B cell (primary cell): ENCODE measurements around the gene DDRGK1. TPM values are rescaled to one million over a fixed set of nuclear protein-coding genes. Genes with fewer than 3 reads are reported as not detected.

Experiments used
- ATAC-seq: fragments of 200-7000 bp; cut with Tn5 transposase; one replicate; pipeline ENCODE4 v1.10.0; 2021; ENCODE audit warnings: low read depth, mild to moderate bottlenecking, moderate number of reproducible peaks, moderate library complexity
- CTCF ChIA-PET: fragments of 350-600 bp; sonication (Branson Sonifier 250); formaldehyde crosslinking; loops from one replicate; lab custom pipeline; 2021; ENCODE audit warnings: antibody characterized with exemption, inconsistent platforms; lab: Charles Lee
- POLR2A ChIA-PET: fragments of 350-600 bp; sonication (Branson Sonifier 250); formaldehyde crosslinking; loops from one replicate; lab custom pipeline; 2021; ENCODE audit warnings: antibody characterized with exemption; lab: Charles Lee
- DNase-seq: peaks from one replicate; pipeline ENCODE4 v3.0.0; 2013
- H2AFZ ChIP-seq: 2 replicates; pipeline ENCODE4 v1.6.1; 2012; ENCODE audit warnings: mild to moderate bottlenecking, low read depth, low read length; ENCODE audit not compliant: insufficient read depth, poor library complexity, severe bottlenecking
- H3K27ac ChIP-seq, 2 donors: 1 replicate in 1 of 2; 2 replicates in 1 of 2; pipeline ENCODE4 v1.5.1; 2012 to 2013; ENCODE audit warnings: low read length in 2 of 2, mild to moderate bottlenecking in 2 of 2, moderate library complexity in 1 of 2
- H3K27me3 ChIP-seq, 4 experiments: fragments of 200-600 bp in 1 of 4; sonication (generic) in 1 of 4; replicated peaks in 1 of 4; 1 replicate in 2 of 4; 2 replicates in 2 of 4; pipeline versions ENCODE4 v1.6.1 to v1.7.0; 2013 to 2016; ENCODE audit warnings: low read length in 3 of 4, mild to moderate bottlenecking in 2 of 4, mixed read lengths in 1 of 4, moderate library complexity in 1 of 4; ENCODE audit not compliant: insufficient read depth in 4 of 4, control insufficient read depth in 3 of 4; ENCODE audit errors: control extremely low read depth in 1 of 4
- H3K36me3 ChIP-seq, 2 experiments: replicated peaks in 1 of 2; 1 replicate in 1 of 2; 2 replicates in 1 of 2; pipeline versions ENCODE4 v1.6.1 to v1.7.1; 2013; ENCODE audit warnings: low read length in 1 of 2; ENCODE audit not compliant: insufficient read depth in 2 of 2, control insufficient read depth in 1 of 2; ENCODE audit errors: control extremely low read depth in 1 of 2, extremely low read depth in 1 of 2
- H3K4me1 ChIP-seq, 2 donors: fragments of 200-600 bp in 1 of 2; sonication (generic) in 1 of 2; 1 replicate in 1 of 2; 2 replicates in 1 of 2; pipeline versions ENCODE4 v1.5.1 to v1.6.1; 2013 to 2017; ENCODE audit warnings: low read length in 2 of 2; ENCODE audit not compliant: control insufficient read depth in 2 of 2, insufficient read depth in 2 of 2
- H3K4me2 ChIP-seq: replicated peaks from 2 replicates; pipeline ENCODE3; 2012; ENCODE audit warnings: mild to moderate bottlenecking, low read depth, low read length; ENCODE audit not compliant: poor library complexity, severe bottlenecking
- H3K4me3 ChIP-seq, 5 experiments: fragments of 200-600 bp in 1 of 5; sonication (generic) in 1 of 5; 1 replicate in 3 of 5; 2 replicates in 2 of 5; pipeline versions ENCODE4 v1.5.1 to v1.7.0; 2011 to 2016; ENCODE audit warnings: low read length in 4 of 5, mild to moderate bottlenecking in 4 of 5, low read depth in 2 of 5, control low read depth in 1 of 5, moderate library complexity in 1 of 5; ENCODE audit not compliant: insufficient read depth in 1 of 5; ENCODE audit errors: control extremely low read depth in 1 of 5, extremely low read depth in 1 of 5
- H3K79me2 ChIP-seq: fragments of 200-600 bp; sonication (generic); one replicate; pipeline ENCODE4 v1.6.0; 2016; ENCODE audit warnings: low read length; ENCODE audit not compliant: control insufficient read depth, insufficient read depth
- H3K9ac ChIP-seq: fragments of 200-600 bp; sonication (generic); 2 replicates; pipeline ENCODE4 v1.6.1; 2017; ENCODE audit warnings: mild to moderate bottlenecking, low read length, moderate library complexity
- H3K9me3 ChIP-seq, 3 donors: one replicate each; pipeline versions ENCODE4 v1.6.1 to v1.7.1; 2013; ENCODE audit warnings: low read length in 2 of 3; ENCODE audit not compliant: control insufficient read depth in 2 of 3, insufficient read depth in 1 of 3; ENCODE audit errors: control extremely low read depth in 1 of 3
- H4K20me1 ChIP-seq: 2 replicates; pipeline ENCODE4 v1.6.0; 2012; ENCODE audit warnings: mild to moderate bottlenecking, low read length; ENCODE audit not compliant: insufficient read depth, control insufficient read depth, poor library complexity, severe bottlenecking
- H3K27ac Mint-ChIP-seq: one replicate; pipeline ENCODE4 v1.8.0; 2021; ENCODE audit warnings: mixed read lengths
- H3K27me3 Mint-ChIP-seq: one replicate; pipeline ENCODE4 v1.8.0; 2021; ENCODE audit warnings: mixed read lengths
- H3K4me1 Mint-ChIP-seq: one replicate; pipeline ENCODE4 v1.8.0; 2021; ENCODE audit warnings: mixed read lengths
- H3K4me3 Mint-ChIP-seq: one replicate; pipeline ENCODE4 v1.8.0; 2021; ENCODE audit warnings: mixed read lengths
- H3K9me3 Mint-ChIP-seq: one replicate; pipeline ENCODE4 v1.8.0; 2022; ENCODE audit warnings: mixed read lengths; ENCODE audit not compliant: insufficient read depth
- EZH2 ChIP-seq: IDR thresholded peaks from 2 replicates; pipeline ENCODE4 v1.6.1; 2012; ENCODE audit warnings: borderline replicate concordance, low read depth, mild to moderate bottlenecking, moderate library complexity, low read length; ENCODE audit not compliant: insufficient read depth, poor library complexity, severe bottlenecking
- WGBS: methylation state at CpG from one replicate; pipeline ENCODE4 v1.1.5; 2013; ENCODE audit warnings: missing lambda C conversion rate; ENCODE audit not compliant: insufficient coverage; 5-methylcytosine and 5-hydroxymethylcytosine counted together
- intact Hi-C: fragments of 100-400 bp; cut with micrococcal nuclease; formaldehyde crosslinking; loops from one replicate; pipeline ENCODE4 v1.10.0; 2022
- polyA plus RNA-seq: library from polyadenylated mRNA; depleted of rRNA; stranded (reverse); fragments of >200 nt; gene quantifications from 2 replicates; pipeline ENCODE4 v1.2.3, GENCODE V29; 2012
- total RNA-seq, 2 donors: library from RNA; stranded (reverse); fragments of 120-200 nt in 1 of 2; gene quantifications; 1 replicate in 1 of 2; 2 replicates in 1 of 2; pipeline versions ENCODE4 v1.2.3 to v1.2.4, GENCODE V29; 2013 to 2022
- TF ChIP-seq, protein P1 (sequence below): fragments of 200-600 bp; IDR thresholded peaks from one replicate; pipeline ENCODE4 v1.8.0; 2022; ENCODE audit warnings: antibody characterized with exemption, mild to moderate bottlenecking

The DDRGK1 gene
- total and polyA plus RNA-seq, 2 donors (not counting 1 experiment from before 2014, with no cell fraction given): 35.6 to 51.9 TPM

DNA sequence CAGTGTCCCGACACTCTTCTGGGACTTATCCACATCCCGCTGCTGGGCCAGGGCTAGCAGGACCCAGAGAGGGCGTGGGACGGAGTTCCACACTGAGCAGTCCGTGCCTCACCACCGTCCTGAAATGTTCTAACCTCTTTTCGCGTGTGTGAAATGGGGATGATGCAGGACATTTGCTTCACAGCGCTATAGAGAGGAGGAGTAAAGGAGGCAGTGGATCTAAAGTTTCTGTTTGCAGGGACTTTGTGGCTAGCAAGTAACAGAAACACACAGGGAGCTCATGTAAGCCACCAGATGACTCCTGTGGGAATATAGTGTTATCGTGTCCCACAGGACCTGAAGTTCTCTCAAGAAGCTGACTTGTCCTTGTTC lies 5.5 kb upstream of the DDRGK1 start:
- intact Hi-C loops: loop anchor here (2.0 kb wide), 2 partner anchors 13 to 199 kb away; no protein-coding TSS in a partner anchor
- no peaks in the 10 kb centered on the region for H3K9me3 ChIP-seq
- peak; percentile 6 for ATAC-seq
- peak overlapping the region; percentile 88 for H3K27ac Mint-ChIP-seq
- H3K9me3 Mint-ChIP-seq: no peaks in the 10 kb centered on the region
- no peaks in the 10 kb centered on the region for H3K27me3 Mint-ChIP-seq
- peak overlapping the region; percentile 62 to 99 (median 87) for H3K4me3 ChIP-seq
- ChIA-PET CTCF (no interaction called here), POLR2A (interaction anchor here (2.8 kb wide), 1 partner anchor 14 kb away, joined by 9 read pairs; no protein-coding TSS in a partner anchor)
- peak overlapping the region; percentile 91 for H3K4me2 ChIP-seq
- H2AFZ ChIP-seq: peak overlapping the region; percentile 95
- H3K27ac ChIP-seq: peak overlapping the region; percentile 77 to 91
- peak overlapping the region; percentile 88 for H3K4me3 Mint-ChIP-seq
- whole genome bisulfite sequencing: 2% methylated on average over 9 of the region's 10 CpGs
- H3K36me3 ChIP-seq: peaks cover 0 to 11% of the 10 kb centered on the region in 2 experiments
- peaks cover 7% of the 10 kb centered on the region for H4K20me1 ChIP-seq
- TF ChIP-seq EZH2: no peak
- TF ChIP-seq, protein P1, sequence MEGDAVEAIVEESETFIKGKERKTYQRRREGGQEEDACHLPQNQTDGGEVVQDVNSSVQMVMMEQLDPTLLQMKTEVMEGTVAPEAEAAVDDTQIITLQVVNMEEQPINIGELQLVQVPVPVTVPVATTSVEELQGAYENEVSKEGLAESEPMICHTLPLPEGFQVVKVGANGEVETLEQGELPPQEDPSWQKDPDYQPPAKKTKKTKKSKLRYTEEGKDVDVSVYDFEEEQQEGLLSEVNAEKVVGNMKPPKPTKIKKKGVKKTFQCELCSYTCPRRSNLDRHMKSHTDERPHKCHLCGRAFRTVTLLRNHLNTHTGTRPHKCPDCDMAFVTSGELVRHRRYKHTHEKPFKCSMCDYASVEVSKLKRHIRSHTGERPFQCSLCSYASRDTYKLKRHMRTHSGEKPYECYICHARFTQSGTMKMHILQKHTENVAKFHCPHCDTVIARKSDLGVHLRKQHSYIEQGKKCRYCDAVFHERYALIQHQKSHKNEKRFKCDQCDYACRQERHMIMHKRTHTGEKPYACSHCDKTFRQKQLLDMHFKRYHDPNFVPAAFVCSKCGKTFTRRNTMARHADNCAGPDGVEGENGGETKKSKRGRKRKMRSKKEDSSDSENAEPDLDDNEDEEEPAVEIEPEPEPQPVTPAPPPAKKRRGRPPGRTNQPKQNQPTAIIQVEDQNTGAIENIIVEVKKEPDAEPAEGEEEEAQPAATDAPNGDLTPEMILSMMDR: no peak
- H3K9ac ChIP-seq: peak overlapping the region; percentile 83
- H3K4me1 ChIP-seq: peaks cover 14 to 17% of the 10 kb centered on the region in 2 donors
- H3K27me3 ChIP-seq: no peaks in the 10 kb centered on the region
- DNase-seq: no peak
- peaks cover 18% of the 10 kb centered on the region for H3K4me1 Mint-ChIP-seq
- H3K79me2 ChIP-seq: peaks cover 43% of the 10 kb centered on the region

DNA sequence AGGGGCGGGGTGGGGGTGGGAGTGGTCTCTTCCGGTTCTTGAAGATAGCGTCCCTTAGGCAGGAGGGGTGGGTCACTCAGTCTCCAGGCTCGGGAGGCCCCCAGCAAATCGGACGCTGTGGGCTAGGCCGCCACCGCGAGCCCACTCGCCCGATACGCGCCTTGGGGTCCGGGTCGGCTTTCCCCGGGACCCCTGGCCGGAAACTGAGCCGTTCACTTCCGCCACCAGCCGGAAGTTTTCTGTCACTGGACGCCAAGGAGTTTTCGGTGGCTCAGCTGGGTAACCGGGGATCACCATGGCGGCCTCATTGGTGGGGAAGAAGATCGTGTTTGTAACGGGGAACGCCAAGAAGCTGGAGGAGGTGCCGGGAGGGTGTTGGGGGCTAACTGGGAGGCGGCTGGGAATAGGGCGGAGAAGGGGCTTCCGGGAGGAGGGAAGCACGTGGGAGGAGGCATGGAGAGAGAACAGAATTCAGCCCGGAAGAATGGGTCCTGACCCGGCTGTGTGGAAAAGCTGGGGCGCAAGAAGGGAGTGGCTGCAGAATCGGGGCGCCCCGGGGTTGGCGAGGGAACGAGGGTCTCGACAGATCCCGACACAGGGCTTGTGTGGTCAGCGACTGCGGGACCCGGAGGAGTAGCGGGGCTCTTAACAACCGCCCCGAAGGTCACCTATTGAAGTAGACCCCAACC lies 4.9 kb upstream of the DDRGK1 start, which contains the start of gene ITPA:
TSS of gene ITPA (plus strand) at position 242 of the 689 bp plus-strand sequence. CDS start at position 296, 54 bp downstream.
- DNase-seq (peak; percentile 70), ATAC-seq (peak; percentile 37)
- H3K79me2 ChIP-seq: peaks cover 47% of the 10 kb centered on the region
- intact Hi-C loops: loop anchor here (2.0 kb wide), 2 partner anchors 13 to 199 kb away; no protein-coding TSS in a partner anchor
- peaks cover 0 to 11% of the 10 kb centered on the region in 2 experiments for H3K36me3 ChIP-seq
- peak within 1 kb of the TSS; percentile 77 to 91 for H3K27ac ChIP-seq
- H3K9ac ChIP-seq: peak within 1 kb of the TSS; percentile 83
- peak within 1 kb of the TSS; percentile 88 for H3K27ac Mint-ChIP-seq
- peaks cover 20% of the 10 kb centered on the region for H3K4me1 Mint-ChIP-seq
- POLR2A ChIA-PET: interaction anchor here (2.8 kb wide), 1 partner anchor 14 kb away, joined by 9 read pairs; no protein-coding TSS in a partner anchor
- H3K27me3 Mint-ChIP-seq: no peaks in the 10 kb centered on the region
- no peaks in the 10 kb centered on the region for H3K9me3 Mint-ChIP-seq
- H2AFZ ChIP-seq: peak within 1 kb of the TSS; percentile 95
- H4K20me1 ChIP-seq: peaks cover 7% of the 10 kb centered on the region
- H3K4me2 ChIP-seq: peak within 1 kb of the TSS; percentile 91
- peak within 1 kb of the TSS; percentile 88 for H3K4me3 Mint-ChIP-seq
- H3K9me3 ChIP-seq: no peaks in the 10 kb centered on the region
- CTCF ChIA-PET: interaction anchor here (0.6 to 1.5 kb wide), 3 partner anchors 10 to 156 kb away, joined by 3 read pairs; no protein-coding TSS in a partner anchor
- no peak for TF ChIP-seq EZH2
- TF ChIP-seq, protein P1: no peak
- peak within 1 kb of the TSS; percentile 62 to 99 (median 87) for H3K4me3 ChIP-seq
- peaks cover 14 to 17% of the 10 kb centered on the region in 2 donors for H3K4me1 ChIP-seq
- WGBS: under 1% methylated on average over 48 of the region's 48 CpGs
- H3K27me3 ChIP-seq: no peaks in the 10 kb centered on the region
